Measurements from ENCODE around the gene DGKB.

Gene DGKB

GRCh38 chr7:14125998-14126397, 776.6 kb downstream of the DGKB start:
- DNase-seq (ENCODE audit: low read depth, low spot score) = no peak

GRCh38 chr7:14124716-14125115, 777.8 kb downstream of the DGKB start:
- DNase-seq (ENCODE audit: low read depth, low spot score) = no peak

- no peak for DNase-seq (ENCODE audit: low read depth, low spot score)
These were observed 778.6 kb downstream of the DGKB start for GRCh38 chr7:14123923-14124322.

GRCh38 chr7:14115701-14116100, 786.9 kb downstream of the DGKB start:
- no peak for DNase-seq (ENCODE audit: low read depth, low spot score)

- DNase-seq (ENCODE audit: low read depth, low spot score) = no peak
These were observed 797.7 kb downstream of the DGKB start for GRCh38 chr7:14104861-14105260.

GRCh38 chr7:14096159-14096558, 806.4 kb downstream of the DGKB start:
- no peak for DNase-seq (ENCODE audit: low read depth, low spot score)

GRCh38 chr7:14095233-14095950, 807.2 kb downstream of the DGKB start:
- DNase-seq (ENCODE audit: low read depth, low spot score) = no peak

All from iPS DF 19.7 (cell line).